ENCODE measurements around the gene BAIAP2. TPM values are rescaled to one million over a fixed set of nuclear protein-coding genes. Genes with fewer than 3 reads are reported as not detected.

The BAIAP2 gene
- total RNA-seq, 1 experiment from 2014 or later: 57.7 TPM

DNA sequence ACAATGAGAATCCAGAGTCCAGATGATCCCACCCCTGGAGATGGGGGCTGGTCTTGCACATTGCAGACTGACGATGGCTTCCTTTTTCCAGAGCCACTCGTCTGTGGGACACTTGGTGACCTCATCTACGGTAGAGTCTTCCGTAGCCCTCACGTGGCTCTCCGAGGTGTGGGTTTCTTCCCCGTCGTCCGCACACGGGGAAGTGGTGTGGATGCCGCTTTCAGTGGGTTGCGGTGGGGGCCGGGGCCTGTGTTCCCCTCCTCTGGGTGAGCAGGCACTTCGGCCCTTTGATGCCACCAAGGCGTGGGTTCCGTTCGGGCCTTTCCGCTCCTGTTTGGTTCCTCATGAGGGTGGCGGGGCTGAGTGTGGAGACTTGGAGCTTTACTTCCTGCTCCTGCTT lies 21.4 kb downstream of the BAIAP2 start:
- no peak for DNase-seq
- BruUV-seq (replicated peaks): no TSS peak
- H3K4me3 Mint-ChIP-seq (ENCODE audit: unreplicated experiment): no peak overlapping the region
- intact Hi-C loops (cut with micrococcal nuclease; ENCODE audit: unreplicated experiment): no loop called here
- TF ChIP-seq, protein P1, sequence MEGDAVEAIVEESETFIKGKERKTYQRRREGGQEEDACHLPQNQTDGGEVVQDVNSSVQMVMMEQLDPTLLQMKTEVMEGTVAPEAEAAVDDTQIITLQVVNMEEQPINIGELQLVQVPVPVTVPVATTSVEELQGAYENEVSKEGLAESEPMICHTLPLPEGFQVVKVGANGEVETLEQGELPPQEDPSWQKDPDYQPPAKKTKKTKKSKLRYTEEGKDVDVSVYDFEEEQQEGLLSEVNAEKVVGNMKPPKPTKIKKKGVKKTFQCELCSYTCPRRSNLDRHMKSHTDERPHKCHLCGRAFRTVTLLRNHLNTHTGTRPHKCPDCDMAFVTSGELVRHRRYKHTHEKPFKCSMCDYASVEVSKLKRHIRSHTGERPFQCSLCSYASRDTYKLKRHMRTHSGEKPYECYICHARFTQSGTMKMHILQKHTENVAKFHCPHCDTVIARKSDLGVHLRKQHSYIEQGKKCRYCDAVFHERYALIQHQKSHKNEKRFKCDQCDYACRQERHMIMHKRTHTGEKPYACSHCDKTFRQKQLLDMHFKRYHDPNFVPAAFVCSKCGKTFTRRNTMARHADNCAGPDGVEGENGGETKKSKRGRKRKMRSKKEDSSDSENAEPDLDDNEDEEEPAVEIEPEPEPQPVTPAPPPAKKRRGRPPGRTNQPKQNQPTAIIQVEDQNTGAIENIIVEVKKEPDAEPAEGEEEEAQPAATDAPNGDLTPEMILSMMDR (IDR thresholded peaks at IDR 0.05; ENCODE audit: insufficient read depth in 1 of 2, low read depth in 1 of 2, low read length in 1 of 2, severe bottlenecking in 1 of 2, unreplicated experiment in 1 of 2): no peak
- H3K4me3 ChIP-seq (ENCODE audit: low read depth, low read length): no peak overlapping the region
- no peaks in the 10 kb centered on the region for H3K9me3 Mint-ChIP-seq (ENCODE audit: unreplicated experiment)
- peaks cover 21% of the 10 kb centered on the region for H3K36me3 Mint-ChIP-seq (ENCODE audit: insufficient read depth, unreplicated experiment)
- ChIA-PET POLR2A (no interaction called here), CTCF (no interaction called here)
- no peak overlapping the region for H3K27ac Mint-ChIP-seq (ENCODE audit: unreplicated experiment)
- no peaks in the 10 kb centered on the region for H3K27me3 Mint-ChIP-seq (ENCODE audit: insufficient read depth, unreplicated experiment)
- no peaks in the 10 kb centered on the region for H3K27me3 ChIP-seq (replicated peaks; ENCODE audit: control insufficient read depth, insufficient read depth, low read length)
- no peaks in the 10 kb centered on the region for H3K9me3 ChIP-seq
- 0 out of 2 replicates have a peak, but pooled peaks cover 3% of the 10 kb centered on the region for H3K4me1 ChIP-seq
- peaks cover 2% of the 10 kb centered on the region for H3K4me1 Mint-ChIP-seq (ENCODE audit: low read depth, unreplicated experiment)
- H3K36me3 ChIP-seq (ENCODE audit: control insufficient read depth, insufficient read depth, low read length): peaks cover 3% of the 10 kb centered on the region

GRCh38 chr17:81057079-81057730 lies 22.3 kb downstream of the BAIAP2 start:
- 0 out of 2 replicates have a peak, but pooled peaks cover 3% of the 10 kb centered on the region for H3K4me1 ChIP-seq
- Mint-ChIP-seq H3K4me1 (ENCODE audit: low read depth, unreplicated experiment) (peaks cover 8% of the 10 kb centered on the region), H3K4me3 (ENCODE audit: unreplicated experiment) (no peak overlapping the region), H3K27me3 (ENCODE audit: insufficient read depth, unreplicated experiment) (no peaks in the 10 kb centered on the region), H3K9me3 (ENCODE audit: unreplicated experiment) (no peaks in the 10 kb centered on the region), H3K27ac (ENCODE audit: unreplicated experiment) (no peak overlapping the region), H3K36me3 (ENCODE audit: insufficient read depth, unreplicated experiment) (peaks cover 21% of the 10 kb centered on the region)
- no peaks in the 10 kb centered on the region for H3K9me3 ChIP-seq
- no peak overlapping the region for H3K4me3 ChIP-seq (ENCODE audit: low read depth, low read length)
- ChIA-PET POLR2A (no interaction called here), CTCF (interaction anchor here (0.7 kb wide), 1 partner anchor 68 kb away, joined by 3 read pairs; no protein-coding TSS in a partner anchor)
- peak; percentile 43 to 81 for DNase-seq
- BruUV-seq (replicated peaks): no TSS peak
- TF ChIP-seq, protein P1 (IDR thresholded peaks at IDR 0.05; ENCODE audit: insufficient read depth in 1 of 2, low read depth in 1 of 2, low read length in 1 of 2, severe bottlenecking in 1 of 2, unreplicated experiment in 1 of 2): no peak
- intact Hi-C loops (cut with micrococcal nuclease; ENCODE audit: unreplicated experiment): no loop called here
- H3K27me3 ChIP-seq (replicated peaks; ENCODE audit: control insufficient read depth, insufficient read depth, low read length): no peaks in the 10 kb centered on the region
- H3K36me3 ChIP-seq (ENCODE audit: control insufficient read depth, insufficient read depth, low read length): peaks cover 3% of the 10 kb centered on the region

GRCh38 chr17:81057777-81058176 lies 22.8 kb downstream of the BAIAP2 start:
- ChIA-PET CTCF (interaction anchor here (0.7 kb wide), 1 partner anchor 69 kb away, joined by 3 read pairs; no protein-coding TSS in a partner anchor), POLR2A (no interaction called here)
- Histone ChIP-seq H3K36me3 (ENCODE audit: control insufficient read depth, insufficient read depth, low read length) (peaks cover 3% of the 10 kb centered on the region), H3K4me3 (ENCODE audit: low read depth, low read length) (no peak overlapping the region), H3K9me3 (no peaks in the 10 kb centered on the region), H3K27me3 (replicated peaks; ENCODE audit: control insufficient read depth, insufficient read depth, low read length) (no peaks in the 10 kb centered on the region), H3K4me1 (0 out of 2 replicates have a peak, but pooled peaks cover 3% of the 10 kb centered on the region)
- Mint-ChIP-seq H3K4me1 (ENCODE audit: low read depth, unreplicated experiment) (peaks cover 8% of the 10 kb centered on the region), H3K4me3 (ENCODE audit: unreplicated experiment) (no peak overlapping the region), H3K36me3 (ENCODE audit: insufficient read depth, unreplicated experiment) (peaks cover 21% of the 10 kb centered on the region), H3K27ac (ENCODE audit: unreplicated experiment) (no peak overlapping the region), H3K9me3 (ENCODE audit: unreplicated experiment) (no peaks in the 10 kb centered on the region), H3K27me3 (ENCODE audit: insufficient read depth, unreplicated experiment) (no peaks in the 10 kb centered on the region)
- intact Hi-C loops (cut with micrococcal nuclease; ENCODE audit: unreplicated experiment): no loop called here
- BruUV-seq (replicated peaks): no TSS peak
- TF ChIP-seq, protein P1 (IDR thresholded peaks at IDR 0.05; ENCODE audit: insufficient read depth in 1 of 2, low read depth in 1 of 2, low read length in 1 of 2, severe bottlenecking in 1 of 2, unreplicated experiment in 1 of 2): no peak
- DNase-seq: no peak

All from Caco-2 (cell line).